HEK293 (cell line): ENCODE measurements around the gene KIR3DL3.
"Not testable (repeated sequence)": the region's sequence is repeated elsewhere in the genome, so short reads cannot be mapped to it uniquely, and the experiment has no call there.

ENCODE experiments used
- ATF2 ChIP-seq: fragments of 450-650 bp; formaldehyde crosslinking; IDR thresholded peaks from 2 replicates; pipeline ENCODE4 v1.5.1; 2016; ENCODE audit warnings: missing biosample characterization, missing genetic modification characterization, low read depth
- CTCF ChIP-seq: fragments of 450-650 bp; formaldehyde crosslinking; IDR thresholded peaks from 2 replicates; pipeline ENCODE4 v1.5.1; 2016; ENCODE audit warnings: missing biosample characterization, missing genetic modification characterization
- PBX3 ChIP-seq: sonication (generic); formaldehyde crosslinking; IDR thresholded peaks from 2 replicates; pipeline ENCODE4 v1.8.1; 2022; ENCODE audit warnings: mild to moderate bottlenecking, moderate library complexity, missing genetic modification reagents
- YY2 ChIP-seq: fragments of 450-650 bp; formaldehyde crosslinking; IDR thresholded peaks from 2 replicates; pipeline ENCODE4 v1.5.1; 2016; ENCODE audit warnings: missing biosample characterization, missing genetic modification characterization
- ZBTB1 ChIP-seq: fragments of 450-650 bp; formaldehyde crosslinking; IDR thresholded peaks from 2 replicates; pipeline ENCODE4 v1.5.1; 2016; ENCODE audit warnings: missing biosample characterization, missing genetic modification characterization
- ZBTB7A ChIP-seq: fragments of 450-650 bp; formaldehyde crosslinking; IDR thresholded peaks from 2 replicates; pipeline ENCODE4 v1.5.1; 2016; ENCODE audit warnings: low read depth, missing biosample characterization, missing genetic modification characterization
- ZNF350 ChIP-seq: fragments of 450-650 bp; formaldehyde crosslinking; IDR thresholded peaks from 2 replicates; pipeline ENCODE4 v1.5.0; 2017; ENCODE audit warnings: missing biosample characterization, mild to moderate bottlenecking, missing genetic modification characterization
- ZNF398 ChIP-seq: fragments of 450-650 bp; formaldehyde crosslinking; IDR thresholded peaks from 2 replicates; pipeline ENCODE4 v1.5.1; 2017; ENCODE audit warnings: missing biosample characterization, missing genetic modification characterization
- ZNF433 ChIP-seq: fragments of 450-650 bp; formaldehyde crosslinking; IDR thresholded peaks from 2 replicates; pipeline ENCODE4 v1.5.1; 2016; ENCODE audit warnings: missing biosample characterization, missing genetic modification characterization, low read depth
- ZNF600 ChIP-seq: fragments of 450-650 bp; formaldehyde crosslinking; IDR thresholded peaks from 2 replicates; pipeline ENCODE4 v1.5.1; 2016; ENCODE audit warnings: missing biosample characterization, missing genetic modification characterization

- not testable (repeated sequence) for TF ChIP-seq ZBTB7A; ZNF433 (tag by site-specific recombination); YY2 (tag by site-specific recombination); ZNF600 (tag by site-specific recombination); PBX3 (CRISPR knock-in tag); ZNF350; ATF2 (tag by site-specific recombination); ZBTB1; ZNF398 (tag by site-specific recombination)
- 0 out of 2 replicates have a peak, but pooled peaks have one; percentile 29 for TF ChIP-seq CTCF (tag by site-specific recombination)
Measured at GRCh38 chr19:54676210-54676834, 47.9 kb upstream of the KIR3DL3 start.
